ENCODE data around the gene FRYL.

DNA sequence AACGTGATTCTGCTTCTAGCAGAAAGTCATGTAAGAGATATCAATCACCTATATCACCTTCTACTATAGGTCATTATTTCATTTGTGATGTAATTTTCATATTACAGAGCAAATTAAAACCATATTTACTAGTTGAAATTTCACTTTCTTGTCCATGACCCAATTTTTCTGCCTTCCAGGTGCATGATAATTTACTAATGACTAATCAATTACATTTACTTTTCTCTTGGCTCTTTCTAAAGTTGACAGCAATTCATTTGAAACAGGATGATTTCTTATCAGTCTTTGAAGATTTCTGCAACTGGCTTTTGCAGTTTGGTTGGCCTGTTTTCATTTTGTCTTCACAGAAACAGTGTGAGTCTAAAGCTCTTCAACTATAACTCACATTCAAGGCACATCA lies 208.6 kb downstream of the FRYL start:
- TF ChIP-seq, protein P1, sequence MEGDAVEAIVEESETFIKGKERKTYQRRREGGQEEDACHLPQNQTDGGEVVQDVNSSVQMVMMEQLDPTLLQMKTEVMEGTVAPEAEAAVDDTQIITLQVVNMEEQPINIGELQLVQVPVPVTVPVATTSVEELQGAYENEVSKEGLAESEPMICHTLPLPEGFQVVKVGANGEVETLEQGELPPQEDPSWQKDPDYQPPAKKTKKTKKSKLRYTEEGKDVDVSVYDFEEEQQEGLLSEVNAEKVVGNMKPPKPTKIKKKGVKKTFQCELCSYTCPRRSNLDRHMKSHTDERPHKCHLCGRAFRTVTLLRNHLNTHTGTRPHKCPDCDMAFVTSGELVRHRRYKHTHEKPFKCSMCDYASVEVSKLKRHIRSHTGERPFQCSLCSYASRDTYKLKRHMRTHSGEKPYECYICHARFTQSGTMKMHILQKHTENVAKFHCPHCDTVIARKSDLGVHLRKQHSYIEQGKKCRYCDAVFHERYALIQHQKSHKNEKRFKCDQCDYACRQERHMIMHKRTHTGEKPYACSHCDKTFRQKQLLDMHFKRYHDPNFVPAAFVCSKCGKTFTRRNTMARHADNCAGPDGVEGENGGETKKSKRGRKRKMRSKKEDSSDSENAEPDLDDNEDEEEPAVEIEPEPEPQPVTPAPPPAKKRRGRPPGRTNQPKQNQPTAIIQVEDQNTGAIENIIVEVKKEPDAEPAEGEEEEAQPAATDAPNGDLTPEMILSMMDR (IDR thresholded peaks at IDR 0.05), result no peak
- TF ChIP-seq POLR2A (IDR thresholded peaks at IDR 0.05), result no peak

Measured in adrenal gland (tissue), 5 donors.